SK-N-SH treated with all-trans-retinoic acid at 6 μM for 48 hours (cell line): ENCODE measurements around the gene SLC24A5.

ENCODE experiments used
- ATAC-seq: fragments of 200-7000 bp; cut with Tn5 transposase; 3 replicates; pipeline ENCODE4 v1.9.1; 2020; ENCODE audit warnings: mild to moderate bottlenecking, moderate library complexity
- ARNTL ChIP-seq: fragments of 450-650 bp; formaldehyde crosslinking; IDR thresholded peaks from 2 replicates; pipeline ENCODE4 v1.5.0; 2020; ENCODE audit warnings: low read depth, mild to moderate bottlenecking, moderate library complexity, borderline replicate concordance
- CSDC2 ChIP-seq: fragments of 250-450 bp; sonication (Bioruptor Pico); IDR thresholded peaks from 2 replicates; pipeline ENCODE4 v1.5.0; 2020; ENCODE audit warnings: mild to moderate bottlenecking, moderate library complexity
- ESRRG ChIP-seq: fragments of 250-450 bp; sonication (Bioruptor Pico); IDR thresholded peaks from 2 replicates; pipeline ENCODE4 v1.6.1; 2021; ENCODE audit warnings: mild to moderate bottlenecking
- GLIS3 ChIP-seq: fragments of 250-450 bp; sonication (Bioruptor Pico); IDR thresholded peaks from 2 replicates; pipeline ENCODE4 v1.5.0; 2020; ENCODE audit warnings: mild to moderate bottlenecking, moderate library complexity
- ISL1 ChIP-seq: fragments of 250-450 bp; sonication (Bioruptor Pico); IDR thresholded peaks from 2 replicates; pipeline ENCODE4 v2.1.2; 2022; ENCODE audit warnings: mild to moderate bottlenecking, moderate library complexity
- OSR1 ChIP-seq: fragments of 250-450 bp; sonication (Bioruptor Pico); IDR thresholded peaks from 2 replicates; pipeline ENCODE4 v1.8.0; 2022; ENCODE audit warnings: moderate library complexity, mild to moderate bottlenecking, inconsistent platforms
- RARB ChIP-seq: fragments of 250-450 bp; sonication (Bioruptor Pico); IDR thresholded peaks from 2 replicates; pipeline ENCODE4 v1.8.0; 2021; ENCODE audit warnings: mild to moderate bottlenecking, moderate library complexity
- TOX ChIP-seq: fragments of 250-450 bp; sonication (Bioruptor Pico); IDR thresholded peaks from 2 replicates; pipeline ENCODE4 v1.8.0; 2021; ENCODE audit warnings: mild to moderate bottlenecking, moderate library complexity, borderline replicate concordance
- ZNF565 ChIP-seq: fragments of 450-650 bp; formaldehyde crosslinking; conservative IDR thresholded peaks from 2 replicates; pipeline ENCODE4 v1.5.0; 2020; ENCODE audit warnings: low read depth, mild to moderate bottlenecking, moderate library complexity
- ZNF8 ChIP-seq: fragments of 450-650 bp; formaldehyde crosslinking; IDR thresholded peaks from 2 replicates; pipeline ENCODE4 v1.5.0; 2020; ENCODE audit warnings: mild to moderate bottlenecking, moderate library complexity
- TF ChIP-seq, protein P1 (sequence below): fragments of 250-450 bp; sonication (Bioruptor Pico); IDR thresholded peaks from 2 replicates; pipeline ENCODE4 v1.5.1; 2020; ENCODE audit warnings: low read depth, mild to moderate bottlenecking, moderate library complexity
- TF ChIP-seq, protein P2 (sequence below): fragments of 250-450 bp; sonication (Bioruptor Pico); IDR thresholded peaks from 2 replicates; pipeline ENCODE4 v1.8.0; 2021; ENCODE audit warnings: low read depth, mild to moderate bottlenecking, moderate library complexity, borderline replicate concordance
- TF ChIP-seq, protein P3 (sequence below): fragments of 250-450 bp; sonication (Bioruptor Pico); IDR thresholded peaks from 2 replicates; pipeline ENCODE4 v1.5.1; 2021; ENCODE audit warnings: mild to moderate bottlenecking, moderate library complexity
- TF ChIP-seq, protein P4 (sequence below): fragments of 250-450 bp; sonication (Bioruptor Pico); IDR thresholded peaks from 2 replicates; pipeline ENCODE4 v1.8.0; 2020; ENCODE audit warnings: mild to moderate bottlenecking, moderate library complexity, borderline replicate concordance
- TF ChIP-seq, protein P5 (sequence below): fragments of 250-450 bp; sonication (Bioruptor Pico); IDR thresholded peaks from 2 replicates; pipeline ENCODE4 v1.5.0; 2020; ENCODE audit warnings: mild to moderate bottlenecking, moderate library complexity

The SLC24A5 gene

DNA sequence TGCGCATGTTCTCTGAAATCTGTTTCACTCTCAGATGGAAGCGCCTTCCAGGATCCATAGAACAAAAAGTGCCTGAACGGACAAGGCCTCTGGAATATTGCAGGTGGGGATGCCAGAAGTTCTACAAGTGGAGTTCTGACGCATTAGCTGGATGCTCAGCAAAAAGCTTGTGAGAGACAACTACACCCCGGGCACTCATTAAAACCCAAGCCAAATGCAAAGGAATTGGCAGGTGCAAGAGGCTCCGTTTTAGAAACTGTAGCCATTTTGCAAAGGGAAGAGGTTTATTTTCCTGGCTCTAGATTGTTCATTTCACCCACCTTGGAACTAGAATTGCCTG lies 35.2 kb upstream of the SLC24A5 start:
- TF ChIP-seq ZNF8 (no peak), RARB (CRISPR knock-in tag) (no peak), ARNTL (no peak), ESRRG (CRISPR knock-in tag) (no peak), OSR1 (no peak), TOX (CRISPR knock-in tag) (no peak)
- TF ChIP-seq, protein P1, sequence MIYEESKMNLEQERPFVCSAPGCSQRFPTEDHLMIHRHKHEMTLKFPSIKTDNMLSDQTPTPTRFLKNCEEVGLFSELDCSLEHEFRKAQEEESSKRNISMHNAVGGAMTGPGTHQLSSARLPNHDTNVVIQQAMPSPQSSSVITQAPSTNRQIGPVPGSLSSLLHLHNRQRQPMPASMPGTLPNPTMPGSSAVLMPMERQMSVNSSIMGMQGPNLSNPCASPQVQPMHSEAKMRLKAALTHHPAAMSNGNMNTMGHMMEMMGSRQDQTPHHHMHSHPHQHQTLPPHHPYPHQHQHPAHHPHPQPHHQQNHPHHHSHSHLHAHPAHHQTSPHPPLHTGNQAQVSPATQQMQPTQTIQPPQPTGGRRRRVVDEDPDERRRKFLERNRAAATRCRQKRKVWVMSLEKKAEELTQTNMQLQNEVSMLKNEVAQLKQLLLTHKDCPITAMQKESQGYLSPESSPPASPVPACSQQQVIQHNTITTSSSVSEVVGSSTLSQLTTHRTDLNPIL (CRISPR knock-in tag): no peak
- TF ChIP-seq, protein P2, sequence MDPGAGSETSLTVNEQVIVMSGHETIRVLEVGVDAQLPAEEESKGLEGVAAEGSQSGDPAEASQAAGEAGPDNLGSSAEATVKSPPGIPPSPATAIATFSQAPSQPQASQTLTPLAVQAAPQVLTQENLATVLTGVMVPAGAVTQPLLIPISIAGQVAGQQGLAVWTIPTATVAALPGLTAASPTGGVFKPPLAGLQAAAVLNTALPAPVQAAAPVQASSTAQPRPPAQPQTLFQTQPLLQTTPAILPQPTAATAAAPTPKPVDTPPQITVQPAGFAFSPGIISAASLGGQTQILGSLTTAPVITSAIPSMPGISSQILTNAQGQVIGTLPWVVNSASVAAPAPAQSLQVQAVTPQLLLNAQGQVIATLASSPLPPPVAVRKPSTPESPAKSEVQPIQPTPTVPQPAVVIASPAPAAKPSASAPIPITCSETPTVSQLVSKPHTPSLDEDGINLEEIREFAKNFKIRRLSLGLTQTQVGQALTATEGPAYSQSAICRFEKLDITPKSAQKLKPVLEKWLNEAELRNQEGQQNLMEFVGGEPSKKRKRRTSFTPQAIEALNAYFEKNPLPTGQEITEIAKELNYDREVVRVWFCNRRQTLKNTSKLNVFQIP: no peak
- TF ChIP-seq, protein P3, sequence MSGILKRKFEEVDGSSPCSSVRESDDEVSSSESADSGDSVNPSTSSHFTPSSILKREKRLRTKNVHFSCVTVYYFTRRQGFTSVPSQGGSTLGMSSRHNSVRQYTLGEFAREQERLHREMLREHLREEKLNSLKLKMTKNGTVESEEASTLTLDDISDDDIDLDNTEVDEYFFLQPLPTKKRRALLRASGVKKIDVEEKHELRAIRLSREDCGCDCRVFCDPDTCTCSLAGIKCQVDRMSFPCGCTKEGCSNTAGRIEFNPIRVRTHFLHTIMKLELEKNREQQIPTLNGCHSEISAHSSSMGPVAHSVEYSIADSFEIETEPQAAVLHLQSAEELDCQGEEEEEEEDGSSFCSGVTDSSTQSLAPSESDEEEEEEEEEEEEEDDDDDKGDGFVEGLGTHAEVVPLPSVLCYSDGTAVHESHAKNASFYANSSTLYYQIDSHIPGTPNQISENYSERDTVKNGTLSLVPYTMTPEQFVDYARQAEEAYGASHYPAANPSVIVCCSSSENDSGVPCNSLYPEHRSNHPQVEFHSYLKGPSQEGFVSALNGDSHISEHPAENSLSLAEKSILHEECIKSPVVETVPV: no peak
- TF ChIP-seq, protein P4, sequence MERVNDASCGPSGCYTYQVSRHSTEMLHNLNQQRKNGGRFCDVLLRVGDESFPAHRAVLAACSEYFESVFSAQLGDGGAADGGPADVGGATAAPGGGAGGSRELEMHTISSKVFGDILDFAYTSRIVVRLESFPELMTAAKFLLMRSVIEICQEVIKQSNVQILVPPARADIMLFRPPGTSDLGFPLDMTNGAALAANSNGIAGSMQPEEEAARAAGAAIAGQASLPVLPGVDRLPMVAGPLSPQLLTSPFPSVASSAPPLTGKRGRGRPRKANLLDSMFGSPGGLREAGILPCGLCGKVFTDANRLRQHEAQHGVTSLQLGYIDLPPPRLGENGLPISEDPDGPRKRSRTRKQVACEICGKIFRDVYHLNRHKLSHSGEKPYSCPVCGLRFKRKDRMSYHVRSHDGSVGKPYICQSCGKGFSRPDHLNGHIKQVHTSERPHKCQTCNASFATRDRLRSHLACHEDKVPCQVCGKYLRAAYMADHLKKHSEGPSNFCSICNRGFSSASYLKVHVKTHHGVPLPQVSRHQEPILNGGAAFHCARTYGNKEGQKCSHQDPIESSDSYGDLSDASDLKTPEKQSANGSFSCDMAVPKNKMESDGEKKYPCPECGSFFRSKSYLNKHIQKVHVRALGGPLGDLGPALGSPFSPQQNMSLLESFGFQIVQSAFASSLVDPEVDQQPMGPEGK: no peak
- ATAC-seq: no peak

DNA sequence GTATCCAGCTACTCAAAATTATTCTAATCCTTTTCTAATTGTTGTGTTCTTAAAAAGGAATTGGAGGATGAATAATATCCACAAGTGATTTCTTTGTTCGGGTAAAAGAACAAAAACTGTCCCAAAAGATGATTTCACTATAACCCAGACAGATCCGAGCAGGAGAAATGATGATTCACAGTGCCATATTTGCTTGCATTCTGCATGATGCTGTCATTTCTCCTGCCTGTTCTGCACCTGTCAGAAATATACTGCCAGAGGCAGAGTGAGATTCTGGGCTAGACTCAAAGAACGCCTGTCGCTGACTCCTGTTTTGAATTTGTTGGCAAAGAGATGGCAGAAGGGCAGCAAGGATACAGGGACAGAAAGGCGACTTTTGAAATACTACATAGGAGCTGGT lies 34.7 kb upstream of the SLC24A5 start:
- TF ChIP-seq ZNF8 (no peak), RARB (CRISPR knock-in tag) (no peak), GLIS3 (CRISPR knock-in tag) (no peak), ISL1 (CRISPR knock-in tag) (no peak), CSDC2 (CRISPR knock-in tag) (no peak), ARNTL (no peak), ESRRG (CRISPR knock-in tag) (no peak), ZNF565 (CRISPR knock-in tag) (no peak)
- TF ChIP-seq, protein P2: no peak
- TF ChIP-seq, protein P5, sequence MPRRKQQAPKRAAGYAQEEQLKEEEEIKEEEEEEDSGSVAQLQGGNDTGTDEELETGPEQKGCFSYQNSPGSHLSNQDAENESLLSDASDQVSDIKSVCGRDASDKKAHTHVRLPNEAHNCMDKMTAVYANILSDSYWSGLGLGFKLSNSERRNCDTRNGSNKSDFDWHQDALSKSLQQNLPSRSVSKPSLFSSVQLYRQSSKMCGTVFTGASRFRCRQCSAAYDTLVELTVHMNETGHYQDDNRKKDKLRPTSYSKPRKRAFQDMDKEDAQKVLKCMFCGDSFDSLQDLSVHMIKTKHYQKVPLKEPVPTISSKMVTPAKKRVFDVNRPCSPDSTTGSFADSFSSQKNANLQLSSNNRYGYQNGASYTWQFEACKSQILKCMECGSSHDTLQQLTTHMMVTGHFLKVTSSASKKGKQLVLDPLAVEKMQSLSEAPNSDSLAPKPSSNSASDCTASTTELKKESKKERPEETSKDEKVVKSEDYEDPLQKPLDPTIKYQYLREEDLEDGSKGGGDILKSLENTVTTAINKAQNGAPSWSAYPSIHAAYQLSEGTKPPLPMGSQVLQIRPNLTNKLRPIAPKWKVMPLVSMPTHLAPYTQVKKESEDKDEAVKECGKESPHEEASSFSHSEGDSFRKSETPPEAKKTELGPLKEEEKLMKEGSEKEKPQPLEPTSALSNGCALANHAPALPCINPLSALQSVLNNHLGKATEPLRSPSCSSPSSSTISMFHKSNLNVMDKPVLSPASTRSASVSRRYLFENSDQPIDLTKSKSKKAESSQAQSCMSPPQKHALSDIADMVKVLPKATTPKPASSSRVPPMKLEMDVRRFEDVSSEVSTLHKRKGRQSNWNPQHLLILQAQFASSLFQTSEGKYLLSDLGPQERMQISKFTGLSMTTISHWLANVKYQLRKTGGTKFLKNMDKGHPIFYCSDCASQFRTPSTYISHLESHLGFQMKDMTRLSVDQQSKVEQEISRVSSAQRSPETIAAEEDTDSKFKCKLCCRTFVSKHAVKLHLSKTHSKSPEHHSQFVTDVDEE (CRISPR knock-in tag): no peak
- TF ChIP-seq, protein P4: no peak
- TF ChIP-seq, protein P3: no peak
- no peak for ATAC-seq
